NCI-H748 (cell line): Measurements from ENCODE around the gene ZNF385A.

ENCODE experiments used
- DNase-seq: peaks from one replicate; lab custom pipeline; 2025; ENCODE audit not compliant: unreplicated experiment; lab: John Stamatoyannopoulos, UW

Gene ZNF385A

DNA sequence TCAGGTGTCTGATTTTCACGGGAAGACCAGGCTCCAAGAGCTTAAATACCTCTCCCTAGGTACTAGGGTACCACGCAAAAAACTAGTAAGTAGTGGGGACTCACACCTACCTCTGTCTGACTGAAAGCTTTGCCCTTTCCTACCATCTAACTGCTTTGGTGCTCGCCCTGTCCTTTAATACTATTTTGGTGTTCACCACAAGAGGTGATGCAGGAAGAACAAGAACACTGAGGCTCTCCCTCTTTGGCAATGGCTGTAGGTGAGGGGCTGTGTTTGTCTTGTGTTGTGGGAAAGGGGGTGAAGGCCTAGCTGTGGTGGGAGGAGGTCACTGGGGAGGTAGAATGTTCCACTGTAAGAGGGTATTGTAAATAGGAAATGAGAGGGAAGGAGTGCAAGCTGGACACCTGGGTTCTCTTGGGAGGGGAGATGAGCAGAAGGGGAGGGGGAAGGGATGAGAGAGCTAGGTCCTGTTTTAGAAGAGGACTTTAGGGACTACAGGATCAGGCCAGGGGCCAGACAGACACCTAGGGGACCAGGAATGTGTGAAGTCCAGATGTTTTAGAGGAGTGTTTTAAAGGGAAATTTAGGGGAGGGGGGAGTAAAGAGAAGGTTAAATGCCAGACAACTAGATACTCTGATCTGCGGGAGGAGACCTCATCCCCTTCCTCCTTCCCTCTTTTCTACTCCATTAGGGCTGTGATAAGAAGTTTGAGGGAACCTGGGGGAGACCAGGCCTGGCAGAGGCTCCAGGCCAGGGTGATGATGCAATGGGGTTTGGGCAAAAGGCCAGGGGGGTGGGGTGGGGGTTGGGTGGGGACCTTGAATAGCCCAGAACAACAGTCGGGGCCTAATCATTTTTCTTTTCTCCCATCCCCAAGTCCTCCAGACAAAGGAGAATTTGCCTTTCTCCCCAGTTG, 32.4 kb upstream of the ZNF385A start:
- no peak for DNase-seq

DNA sequence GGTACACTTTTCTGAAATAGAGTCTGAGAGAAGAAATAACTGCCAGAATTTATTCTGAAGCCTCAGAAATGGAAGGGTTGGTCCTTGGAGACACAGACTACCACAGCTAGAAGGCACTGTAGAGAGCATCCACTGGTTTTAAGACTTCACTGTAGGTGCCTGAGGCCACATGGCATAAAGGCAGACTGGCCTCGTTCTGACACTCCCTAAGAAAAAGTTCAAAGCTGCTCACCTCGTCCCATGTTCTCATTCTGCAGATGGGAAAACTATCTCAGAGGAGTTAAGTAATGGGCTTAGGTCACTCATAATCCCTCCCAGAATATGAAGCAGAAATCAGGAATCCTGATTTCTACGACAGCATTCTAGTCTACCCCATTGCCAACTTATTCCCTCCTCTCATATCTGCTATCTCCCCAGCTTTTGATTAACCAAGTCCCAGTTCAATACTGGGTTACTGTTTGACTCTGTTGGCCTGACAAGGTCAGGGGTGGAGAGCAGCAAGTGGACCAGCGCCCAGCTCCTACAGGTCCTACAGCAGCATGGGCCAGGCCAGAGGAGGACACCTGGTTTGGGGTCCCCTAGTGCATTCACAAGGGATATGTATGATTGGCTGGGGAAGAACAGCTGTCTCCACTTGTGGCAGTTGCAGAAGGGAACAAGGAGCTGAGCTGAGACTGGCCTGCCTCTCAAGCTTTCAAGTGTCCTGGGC, 30.8 kb upstream of the ZNF385A start:
- DNase-seq = no peak

DNA sequence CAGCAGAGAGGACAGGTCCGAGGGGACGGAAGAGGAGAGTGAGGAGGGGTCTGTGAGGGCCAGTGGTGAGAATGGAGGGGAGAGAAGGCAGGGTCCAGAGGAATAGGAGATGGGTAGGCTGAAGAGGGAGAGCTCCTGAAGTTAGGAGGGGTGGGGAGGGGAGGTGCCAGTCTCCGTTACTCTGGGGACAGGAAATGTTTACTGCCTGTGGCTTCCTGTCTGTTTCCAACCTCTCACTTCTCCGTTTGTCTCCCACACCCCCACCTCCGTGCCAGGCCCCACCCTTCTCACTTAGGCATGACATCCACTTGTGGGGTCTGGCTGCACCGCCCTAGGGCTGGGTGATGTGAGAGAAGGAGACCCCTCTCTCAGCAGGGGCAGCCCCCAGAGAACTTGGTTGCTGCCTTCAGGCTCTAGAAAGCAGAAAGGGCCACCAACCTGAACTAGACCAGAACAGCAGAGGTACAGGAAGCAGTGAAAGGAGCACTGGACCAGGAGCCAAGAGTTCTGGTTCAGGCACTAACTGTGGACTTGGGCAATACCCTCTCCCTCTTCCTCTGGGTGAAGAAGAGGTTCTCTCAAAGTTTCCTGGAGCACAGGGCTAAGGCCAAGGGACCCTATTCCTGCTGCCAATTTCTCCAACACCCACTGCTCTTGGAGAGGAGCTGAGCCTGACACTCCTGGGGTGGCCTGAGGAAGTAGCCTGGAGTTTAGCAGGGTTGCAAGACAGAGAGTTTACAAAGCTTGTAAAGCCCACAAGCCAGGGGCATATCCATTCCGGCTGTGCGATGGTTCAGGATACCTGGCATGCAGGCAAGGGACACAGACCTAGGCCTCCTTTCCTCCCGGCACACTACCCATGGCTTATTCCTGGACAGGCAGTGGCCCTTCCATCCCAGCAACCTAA, 29.0 kb upstream of the ZNF385A start:
- DNase-seq = no peak

DNA sequence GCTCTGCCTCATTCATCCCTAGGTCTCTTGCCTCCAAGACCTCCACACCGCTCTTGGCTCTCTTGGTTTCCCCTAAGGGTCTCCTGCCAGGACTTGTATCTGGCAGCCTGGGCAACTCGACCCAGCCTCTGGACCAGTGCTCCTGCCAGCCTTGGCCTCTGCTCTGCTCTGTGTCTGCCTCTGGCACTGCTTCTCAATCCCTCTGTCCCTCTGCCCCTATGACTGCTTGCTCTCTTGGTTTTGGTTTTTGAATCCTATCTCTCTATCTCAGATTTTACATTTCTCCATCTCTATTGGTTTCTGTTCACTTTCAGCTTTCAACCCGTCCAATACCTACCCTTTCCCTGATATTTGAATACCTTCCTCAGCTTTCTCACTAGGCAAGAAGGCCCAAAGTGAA, 28.3 kb upstream of the ZNF385A start:
- DNase-seq = no peak

- no peak for DNase-seq
These were observed 27.8 kb upstream of the ZNF385A start for GRCh38 chr12:54412348-54412747.

DNA sequence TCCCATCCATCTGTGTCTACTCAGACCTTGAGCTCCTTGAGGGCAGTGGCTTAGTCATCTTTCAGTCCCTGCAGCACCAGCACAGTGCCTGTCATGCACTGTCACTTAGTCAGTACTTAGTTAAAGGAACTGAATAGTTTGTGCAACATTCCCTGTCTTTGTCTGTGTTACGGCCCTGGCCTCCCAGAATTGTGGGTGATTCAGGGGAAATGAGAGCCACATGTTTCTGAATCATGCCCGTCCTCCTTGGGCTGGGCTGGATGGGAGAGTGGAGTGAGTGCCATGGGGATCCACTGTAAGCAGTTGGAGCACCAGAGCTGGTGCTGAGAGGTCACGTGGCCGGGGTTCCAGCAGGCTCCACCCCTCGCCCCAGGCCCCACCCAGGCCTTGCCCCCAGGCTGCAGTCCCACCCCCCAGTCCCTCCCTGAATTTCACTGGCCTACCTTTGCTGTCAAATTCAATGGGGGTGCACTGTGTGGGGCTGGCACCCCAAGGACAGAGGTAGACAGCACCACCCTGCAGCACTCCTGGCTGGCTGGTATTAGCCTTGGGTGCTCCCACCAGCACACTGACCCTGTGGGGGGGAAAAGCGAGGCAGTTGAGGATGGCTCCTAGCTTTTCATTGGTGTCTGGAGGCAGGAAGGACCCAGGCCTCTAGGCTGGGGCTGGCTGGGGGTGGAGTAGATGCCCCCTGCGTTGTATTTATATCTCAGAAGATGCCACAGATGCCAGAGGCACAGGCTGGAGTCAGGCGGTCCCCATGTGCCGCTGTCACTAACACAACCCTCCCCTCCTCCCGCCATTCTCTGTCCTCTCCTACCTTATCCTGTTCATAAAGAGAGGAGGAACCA, 27.1 kb upstream of the ZNF385A start:
- DNase-seq = no peak

- no peak for DNase-seq
These were observed 24.7 kb upstream of the ZNF385A start for GRCh38 chr12:54409267-54409666.

DNA sequence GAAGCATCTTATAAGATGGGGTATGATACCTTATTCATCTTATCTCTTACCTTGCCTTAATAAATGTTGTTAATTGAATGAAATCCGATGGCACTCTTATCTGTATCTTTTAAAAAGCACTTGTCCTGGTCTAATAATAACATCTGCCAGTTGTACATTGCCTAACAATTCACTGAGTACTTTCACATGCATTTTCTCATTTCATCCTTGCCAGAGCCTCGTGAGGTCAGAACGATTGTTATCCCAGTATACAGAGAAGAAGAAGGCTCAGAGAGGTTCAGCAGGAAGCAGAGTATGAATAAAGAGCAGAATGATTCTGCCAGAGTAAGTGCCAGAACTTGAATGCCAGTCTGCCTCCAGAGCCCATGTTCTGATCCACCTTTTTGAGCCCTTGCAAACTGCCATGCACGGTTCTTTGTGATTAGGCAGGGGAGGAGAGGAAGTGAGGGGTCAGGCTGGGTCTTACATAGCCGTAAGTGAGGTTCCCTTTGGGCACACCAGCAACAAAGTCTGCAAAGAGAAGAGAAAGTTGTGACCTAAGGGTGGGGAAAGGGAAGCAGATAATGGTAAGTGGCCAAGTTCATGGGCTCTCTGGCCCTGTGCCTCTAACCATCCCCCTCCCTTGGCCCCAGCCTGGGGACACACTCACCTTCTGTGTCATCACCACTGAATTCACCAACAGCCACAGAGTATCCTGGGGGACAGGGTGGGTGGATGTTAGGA, 22.8 kb upstream of the ZNF385A start:
- DNase-seq = no peak

- no peak for DNase-seq
These were observed 21.0 kb upstream of the ZNF385A start for GRCh38 chr12:54405573-54405972.

DNA sequence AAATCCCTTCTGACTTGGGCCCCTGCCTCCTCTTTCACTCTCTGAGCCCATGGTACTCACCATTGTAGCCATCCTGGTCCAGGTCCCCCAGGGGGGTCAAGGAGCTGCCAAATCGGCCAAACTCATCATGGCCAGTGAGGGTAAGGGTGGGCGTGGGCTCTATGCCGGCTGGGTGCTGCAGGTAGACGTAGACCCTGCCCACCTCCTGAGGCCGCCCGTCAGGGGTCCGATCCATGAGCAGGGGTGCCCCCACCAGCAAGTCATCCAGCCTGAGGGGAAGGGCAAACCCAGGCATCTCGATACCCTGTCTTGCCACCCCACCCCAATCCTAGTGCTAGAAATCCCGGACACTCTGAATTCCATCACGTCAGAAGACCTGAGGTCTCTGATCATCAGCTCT, 20.6 kb upstream of the ZNF385A start:
- no peak for DNase-seq

GRCh38 chr12:54404061-54405004, 19.8 kb upstream of the ZNF385A start:
- peak; percentile 67 for DNase-seq

- DNase-seq = no peak
These were observed 16.6 kb upstream of the ZNF385A start for GRCh38 chr12:54401119-54401518.

DNA sequence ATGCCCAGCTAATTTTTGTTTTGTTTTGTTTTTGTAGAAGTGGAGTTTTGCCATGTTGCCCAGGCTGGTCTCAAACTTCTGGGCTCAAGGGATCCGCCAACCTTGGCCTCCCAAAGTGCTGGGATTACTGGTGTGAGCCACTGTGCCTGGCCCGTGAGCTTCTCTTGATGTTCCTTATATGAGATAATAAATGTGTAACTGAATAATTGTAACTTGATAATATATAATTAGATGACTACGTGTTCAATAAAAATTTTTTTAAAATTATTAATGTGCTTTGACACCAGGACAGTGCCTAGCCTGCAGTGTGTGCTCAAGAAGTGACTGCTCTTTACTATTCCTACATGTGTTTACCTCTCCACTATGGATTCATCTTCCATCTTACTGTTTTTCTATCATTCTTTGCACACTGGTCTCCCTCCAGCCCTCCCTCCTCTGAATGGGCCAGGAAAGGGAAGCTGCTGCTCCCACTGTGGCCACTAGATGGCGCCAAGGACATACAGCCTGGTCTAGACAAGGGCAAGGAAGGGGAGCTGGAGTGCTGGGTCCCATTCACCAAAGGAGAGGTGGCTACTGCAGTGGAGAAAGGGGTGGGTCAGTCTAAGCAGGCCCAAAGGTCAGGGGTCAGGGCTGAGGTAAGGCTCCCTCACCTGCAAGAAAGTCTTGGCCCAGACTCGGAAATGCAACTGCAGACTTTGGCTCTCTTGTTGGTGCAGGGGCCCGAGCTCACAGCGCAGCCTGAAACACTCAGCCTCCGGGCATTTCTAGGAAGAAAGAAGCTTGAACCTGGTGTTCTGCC, 14.7 kb upstream of the ZNF385A start:
- DNase-seq = peak; percentile 70

GRCh38 chr12:54398218-54398617, 13.7 kb upstream of the ZNF385A start:
- DNase-seq = no peak

DNA sequence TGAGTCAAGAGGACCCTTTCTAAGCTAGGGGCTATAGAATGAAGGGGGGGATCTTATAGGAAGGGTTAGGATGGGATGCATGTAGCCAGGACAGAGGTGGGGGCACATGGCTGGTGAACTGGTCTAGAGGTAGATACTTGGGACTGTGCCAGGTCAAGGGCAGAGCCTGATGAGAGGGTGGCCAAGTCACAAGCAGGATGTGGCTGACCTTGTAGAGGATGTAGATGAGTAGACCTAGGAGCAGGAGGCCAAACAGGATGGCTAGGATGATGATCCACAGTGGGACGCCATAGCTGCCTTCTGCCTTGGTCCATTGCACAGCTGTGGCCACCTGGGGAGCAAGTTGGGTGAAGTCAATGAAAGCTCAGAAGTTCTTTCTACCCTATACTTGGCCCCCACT, 12.6 kb upstream of the ZNF385A start:
- no peak for DNase-seq

DNA sequence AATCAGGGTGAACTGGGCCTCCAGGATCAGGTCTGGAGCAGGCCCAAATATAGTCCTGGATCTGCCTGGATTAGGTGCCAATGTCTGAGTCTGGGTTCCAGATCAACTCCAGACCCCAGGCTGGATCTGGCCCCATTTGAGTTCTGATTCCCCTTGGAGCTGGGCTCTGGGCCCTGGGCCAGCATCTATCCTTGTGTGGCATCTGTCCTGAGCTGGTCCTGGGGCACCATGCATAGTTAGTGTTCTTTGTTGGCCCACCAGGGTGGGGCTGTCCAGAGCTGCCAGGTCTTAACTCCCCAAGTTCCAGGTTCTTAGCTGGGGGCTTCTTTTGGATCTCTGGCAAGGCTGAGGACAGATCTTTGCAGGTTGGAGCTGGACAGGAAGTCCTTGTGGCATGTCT, 11.0 kb upstream of the ZNF385A start:
- no peak for DNase-seq

- DNase-seq = no peak
These were observed 10.5 kb upstream of the ZNF385A start for GRCh38 chr12:54394986-54395385.

GRCh38 chr12:54394281-54394719, 9.8 kb upstream of the ZNF385A start:
- DNase-seq = peak; percentile 76
